Stimulated activated naive CD8-positive, alpha-beta T cell treated with anti-CD3 and anti-CD28 coated beads, Interleukin-15, Interleukin-2, amounts not matched to agents 100 ng/mL and 50 ng/mL, for 24 hours (primary cell): Measurements from ENCODE around the gene CPXM2.

Experiments
- H3K27ac Mint-ChIP-seq: one replicate; pipeline ENCODE4 v1.8.0; 2021; ENCODE audit warnings: mild to moderate bottlenecking, mixed read lengths
- H3K27me3 Mint-ChIP-seq: one replicate; pipeline ENCODE4 v1.8.0; 2021; ENCODE audit warnings: mixed read lengths
- H3K36me3 Mint-ChIP-seq: one replicate; pipeline ENCODE4 v1.8.0; 2021; ENCODE audit warnings: low read depth, mixed read lengths
- H3K4me1 Mint-ChIP-seq: one replicate; pipeline ENCODE4 v1.8.0; 2021; ENCODE audit warnings: low read depth, mixed read lengths
- H3K4me3 Mint-ChIP-seq: one replicate; pipeline ENCODE4 v1.8.0; 2021; ENCODE audit warnings: mild to moderate bottlenecking, mixed read lengths
- H3K9me3 Mint-ChIP-seq: one replicate; pipeline ENCODE4 v1.8.0; 2021; ENCODE audit warnings: mixed read lengths

The CPXM2 gene

DNA sequence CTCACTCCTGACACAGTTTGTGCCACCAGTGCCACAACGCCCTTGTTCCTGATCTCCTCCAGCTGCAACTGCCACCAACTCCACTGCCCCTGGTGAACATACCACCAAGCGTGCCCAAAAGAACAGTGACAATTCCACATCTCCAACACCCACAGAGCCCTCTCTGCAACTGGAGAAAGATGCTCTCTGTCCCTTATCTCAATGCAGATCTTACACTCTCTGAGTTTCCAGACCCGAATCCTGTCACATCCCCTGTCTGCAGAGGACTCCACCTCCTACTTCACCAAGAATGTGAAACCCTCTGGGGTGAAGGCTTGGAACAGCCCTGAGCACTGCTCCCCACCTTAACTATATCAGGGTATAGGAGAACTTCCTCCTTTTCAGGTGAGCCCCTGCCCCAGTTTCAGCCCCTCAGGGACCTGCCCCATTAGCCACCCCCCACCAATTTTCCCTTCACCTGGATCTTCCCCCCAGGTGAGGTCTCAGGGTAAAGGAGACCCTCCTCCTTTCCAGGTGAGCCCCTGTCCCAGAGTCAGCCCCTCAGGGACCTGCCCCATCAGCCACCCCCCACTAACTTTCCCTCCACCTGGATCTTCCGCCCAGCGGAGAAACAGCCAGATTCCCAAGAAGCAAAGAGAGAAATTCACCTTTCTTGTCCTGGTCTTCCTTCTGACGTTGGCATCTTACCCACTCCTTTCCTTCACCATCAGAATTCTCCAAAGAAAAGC is 55.0 kb downstream of the CPXM2 start:
- Mint-ChIP-seq H3K4me3 (no peak overlapping the region), H3K36me3 (no peaks in the 10 kb centered on the region), H3K4me1 (no peaks in the 10 kb centered on the region), H3K9me3 (no peaks in the 10 kb centered on the region), H3K27me3 (peaks cover 10% of the 10 kb centered on the region), H3K27ac (no peak overlapping the region)

DNA sequence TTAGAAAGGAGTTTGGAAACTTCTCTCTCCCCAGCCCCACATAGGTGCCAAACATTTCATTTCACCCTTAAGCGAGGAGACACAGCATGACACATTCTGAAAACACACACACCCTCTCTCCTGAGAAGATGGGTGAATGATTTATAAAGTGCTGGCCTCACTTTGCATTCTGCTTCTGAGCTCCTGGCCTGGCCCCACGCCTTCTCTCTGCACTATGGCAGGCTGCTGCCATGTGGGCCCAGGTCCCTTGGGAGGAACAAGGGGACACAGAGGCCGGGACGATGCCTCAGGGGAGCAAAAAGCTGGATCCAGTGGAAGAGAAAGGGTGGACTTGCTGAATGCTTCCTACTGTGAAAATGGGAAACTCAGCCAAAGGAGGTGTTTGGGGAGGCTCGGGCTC is 56.0 kb downstream of the CPXM2 start:
- H3K9me3 Mint-ChIP-seq = no peaks in the 10 kb centered on the region
- no peak overlapping the region for H3K4me3 Mint-ChIP-seq
- H3K36me3 Mint-ChIP-seq = no peaks in the 10 kb centered on the region
- H3K27me3 Mint-ChIP-seq = peaks cover 13% of the 10 kb centered on the region
- no peak overlapping the region for H3K27ac Mint-ChIP-seq
- H3K4me1 Mint-ChIP-seq = no peaks in the 10 kb centered on the region

DNA sequence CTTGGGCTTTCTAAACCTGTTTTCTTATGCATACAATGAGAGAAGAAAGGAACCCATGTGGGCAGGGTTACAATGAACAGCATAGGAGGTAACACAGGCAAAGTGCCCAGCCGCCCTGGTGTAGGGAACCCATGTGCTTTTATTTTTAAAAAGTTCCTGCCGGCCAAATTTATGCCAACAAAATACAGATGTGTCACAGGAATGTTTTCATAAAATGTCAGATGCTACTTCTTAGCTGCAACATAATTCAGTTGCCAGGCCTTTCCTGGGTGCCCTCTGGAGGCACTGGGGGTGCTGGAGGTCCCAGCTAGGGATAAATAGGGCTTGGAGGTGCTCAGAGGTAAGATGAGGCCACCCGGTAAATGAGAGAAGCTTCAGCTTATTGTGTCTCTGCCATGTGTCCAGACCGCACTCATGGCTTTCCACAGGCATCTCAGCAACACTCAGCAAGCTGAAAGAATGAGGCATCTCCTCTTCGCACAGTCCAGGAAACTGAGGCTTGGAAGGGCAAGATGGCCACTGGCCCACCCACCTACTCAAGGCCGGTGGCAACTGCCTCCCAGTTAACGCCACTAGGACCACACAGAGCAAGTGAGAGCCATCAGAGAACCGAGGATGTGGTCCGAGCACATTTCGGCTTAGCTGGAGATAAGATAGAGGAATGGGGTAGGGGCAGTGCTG is 58.3 kb downstream of the CPXM2 start:
- H3K36me3 Mint-ChIP-seq = no peaks in the 10 kb centered on the region
- H3K4me3 Mint-ChIP-seq = no peak overlapping the region
- no peak overlapping the region for H3K27ac Mint-ChIP-seq
- no peaks in the 10 kb centered on the region for H3K4me1 Mint-ChIP-seq
- H3K9me3 Mint-ChIP-seq = no peaks in the 10 kb centered on the region
- H3K27me3 Mint-ChIP-seq = peaks cover 13% of the 10 kb centered on the region

DNA sequence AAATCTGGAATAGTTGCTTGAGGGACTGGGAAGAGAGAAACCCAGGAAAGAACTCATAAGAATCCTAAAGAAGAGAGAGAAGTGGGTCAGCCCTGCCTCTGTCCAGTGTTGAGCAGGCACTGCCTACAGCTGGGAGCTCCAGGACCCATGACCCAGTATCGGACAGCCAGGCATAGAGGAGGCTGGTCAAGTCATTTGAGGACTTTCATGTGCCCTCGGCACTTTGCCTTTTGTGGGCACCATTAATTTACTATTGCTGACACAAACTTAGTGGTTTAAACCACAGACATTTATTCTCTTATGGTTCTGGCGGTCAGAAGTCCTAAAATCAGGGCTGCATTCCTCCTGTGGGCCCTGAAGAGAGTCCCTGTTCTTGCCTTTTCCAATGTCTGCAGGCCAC is 60.3 kb downstream of the CPXM2 start:
- Mint-ChIP-seq H3K36me3 (no peaks in the 10 kb centered on the region), H3K4me1 (no peaks in the 10 kb centered on the region), H3K9me3 (no peaks in the 10 kb centered on the region), H3K27ac (no peak overlapping the region), H3K27me3 (peaks cover 7% of the 10 kb centered on the region), H3K4me3 (no peak overlapping the region)

DNA sequence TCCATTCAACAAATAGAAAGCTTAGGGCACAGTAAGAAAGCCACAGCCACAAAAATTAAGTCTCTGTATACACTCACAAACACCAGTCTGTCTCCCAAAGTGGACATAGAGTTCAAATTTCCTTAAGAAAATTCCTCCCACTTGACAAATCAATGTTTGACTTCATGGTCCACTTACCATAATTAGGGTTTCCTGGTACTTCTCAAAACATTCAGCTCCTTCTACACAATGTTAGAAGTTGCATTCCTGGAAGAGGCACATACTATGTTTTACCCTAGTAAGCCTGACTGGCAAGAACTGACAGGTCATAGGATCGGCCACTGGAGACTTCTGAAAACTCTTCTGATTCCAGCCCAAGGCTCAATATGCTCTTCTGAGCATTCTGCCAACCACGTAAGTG is 70.5 kb downstream of the CPXM2 start:
- peaks cover 9% of the 10 kb centered on the region for H3K9me3 Mint-ChIP-seq
- peaks cover 8% of the 10 kb centered on the region for H3K27me3 Mint-ChIP-seq
- no peaks in the 10 kb centered on the region for H3K4me1 Mint-ChIP-seq
- H3K4me3 Mint-ChIP-seq = no peak overlapping the region
- H3K27ac Mint-ChIP-seq = no peak overlapping the region
- H3K36me3 Mint-ChIP-seq = no peaks in the 10 kb centered on the region

DNA sequence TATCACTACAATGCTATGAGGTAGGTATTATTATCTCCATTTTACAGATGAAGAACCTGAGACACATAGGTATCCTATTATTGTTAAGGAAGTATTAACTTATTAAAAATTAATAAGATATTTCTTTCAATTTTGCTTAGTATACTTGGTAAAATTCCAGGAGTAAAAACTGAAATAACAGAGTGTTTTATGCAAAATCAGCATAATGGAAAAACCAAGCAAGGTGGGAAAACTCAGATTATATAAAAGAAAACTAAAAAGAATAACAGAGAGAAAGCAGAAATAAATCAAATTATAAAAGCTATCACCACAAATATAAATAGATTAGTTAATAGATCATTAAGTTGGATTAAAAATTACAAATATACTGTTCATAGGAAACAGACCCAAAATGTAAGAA is 82.0 kb downstream of the CPXM2 start:
- Mint-ChIP-seq H3K36me3 (no peaks in the 10 kb centered on the region), H3K4me3 (no peak overlapping the region), H3K27ac (no peak overlapping the region), H3K9me3 (no peaks in the 10 kb centered on the region), H3K4me1 (peaks cover 3% of the 10 kb centered on the region), H3K27me3 (peaks cover 33% of the 10 kb centered on the region)

DNA sequence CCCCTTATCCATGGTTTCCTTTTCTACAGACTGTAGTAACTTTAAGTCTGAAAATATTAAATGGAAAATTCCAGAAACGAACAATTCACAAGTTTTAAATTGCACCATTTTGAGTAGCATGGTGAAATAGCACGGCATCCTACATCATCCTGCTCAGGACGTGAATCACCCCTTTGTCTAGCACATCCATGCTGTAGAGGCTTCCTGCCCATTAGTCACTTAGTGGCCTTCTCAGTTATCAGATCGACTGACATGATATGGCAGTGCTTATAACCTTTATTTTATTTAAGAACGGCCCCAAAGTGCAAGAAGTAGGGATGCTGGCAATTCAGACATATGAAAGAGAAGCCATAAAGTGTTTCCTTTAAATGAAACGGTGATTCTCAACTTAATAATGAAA is 82.7 kb downstream of the CPXM2 start:
- H3K27ac Mint-ChIP-seq = no peak overlapping the region
- no peaks in the 10 kb centered on the region for H3K36me3 Mint-ChIP-seq
- H3K4me3 Mint-ChIP-seq = no peak overlapping the region
- H3K9me3 Mint-ChIP-seq = no peaks in the 10 kb centered on the region
- peaks cover 33% of the 10 kb centered on the region for H3K27me3 Mint-ChIP-seq
- H3K4me1 Mint-ChIP-seq = peaks cover 3% of the 10 kb centered on the region

DNA sequence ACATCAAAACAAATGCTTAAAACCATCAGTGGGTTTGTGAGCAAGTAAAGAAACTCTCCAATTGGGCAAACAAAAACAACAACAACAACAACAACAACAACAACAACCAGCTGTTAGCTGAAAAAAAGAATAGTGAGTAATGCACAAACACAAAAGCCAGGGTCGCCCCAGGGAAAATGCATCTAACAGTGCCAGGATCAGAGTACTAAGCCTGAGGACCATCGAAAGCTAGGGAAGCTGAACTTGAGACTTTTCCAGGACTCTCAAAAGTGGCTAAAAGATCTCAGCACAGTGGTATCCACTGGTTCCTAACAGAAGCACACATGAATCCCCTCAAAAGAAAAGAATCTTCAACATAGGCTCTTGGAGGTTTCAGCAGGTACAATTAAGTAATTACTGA is 83.3 kb downstream of the CPXM2 start:
- Mint-ChIP-seq H3K36me3 (no peaks in the 10 kb centered on the region), H3K9me3 (no peaks in the 10 kb centered on the region), H3K4me1 (peaks cover 3% of the 10 kb centered on the region), H3K27me3 (peaks cover 33% of the 10 kb centered on the region), H3K27ac (no peak overlapping the region), H3K4me3 (no peak overlapping the region)

DNA sequence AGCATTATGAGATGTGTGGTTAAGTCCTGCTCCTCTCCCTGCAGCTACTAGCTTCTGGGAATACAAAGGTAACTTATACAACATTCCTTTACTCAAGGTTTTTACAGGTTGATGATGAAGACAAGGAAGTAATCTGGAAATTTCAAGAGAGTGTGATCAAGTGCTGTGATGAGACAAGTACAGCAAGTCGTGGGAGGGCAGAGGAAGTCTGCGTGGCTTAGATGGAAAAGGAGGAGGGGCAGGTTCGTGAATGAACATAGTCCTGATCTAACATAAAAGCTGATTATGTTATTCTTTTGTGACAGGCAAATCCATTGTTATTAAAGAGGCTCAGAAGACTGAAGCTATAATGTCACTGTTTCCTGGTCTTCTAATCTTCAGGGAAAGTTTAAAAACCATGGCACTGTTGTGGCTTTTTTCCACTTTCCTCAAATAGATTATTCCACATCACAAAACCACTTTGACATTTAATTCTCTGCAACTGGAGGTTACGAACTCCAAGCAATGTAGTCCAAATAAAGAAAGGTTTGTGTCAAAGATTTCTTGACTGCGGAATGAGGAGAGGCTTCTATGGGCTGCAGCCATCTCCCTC is 84.1 kb downstream of the CPXM2 start:
- Mint-ChIP-seq H3K27ac (no peak overlapping the region), H3K36me3 (no peaks in the 10 kb centered on the region), H3K4me1 (peaks cover 3% of the 10 kb centered on the region), H3K9me3 (no peaks in the 10 kb centered on the region), H3K4me3 (no peak overlapping the region), H3K27me3 (peaks cover 33% of the 10 kb centered on the region)

DNA sequence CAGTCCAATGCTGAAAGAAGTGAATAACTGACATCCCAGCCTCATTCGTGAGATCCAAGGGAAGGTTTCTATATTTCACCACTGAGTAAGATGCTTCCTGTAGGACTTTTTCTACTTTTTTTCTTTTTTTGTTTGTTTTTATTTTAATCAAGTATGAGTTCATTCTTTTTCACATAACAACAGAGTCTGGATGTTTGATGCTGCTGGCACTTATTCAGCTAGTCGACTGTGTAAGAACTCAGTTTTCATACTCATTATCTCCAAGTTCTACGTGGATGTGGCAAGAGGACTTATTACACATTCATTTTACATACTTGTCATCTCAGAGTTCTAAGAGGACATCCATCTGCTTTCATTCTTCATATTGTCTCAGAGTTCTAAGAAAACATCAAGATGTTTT is 86.9 kb downstream of the CPXM2 start:
- Mint-ChIP-seq H3K9me3 (no peaks in the 10 kb centered on the region), H3K4me1 (peaks cover 3% of the 10 kb centered on the region), H3K4me3 (no peak overlapping the region), H3K27ac (no peak overlapping the region), H3K36me3 (no peaks in the 10 kb centered on the region), H3K27me3 (peaks cover 34% of the 10 kb centered on the region)

DNA sequence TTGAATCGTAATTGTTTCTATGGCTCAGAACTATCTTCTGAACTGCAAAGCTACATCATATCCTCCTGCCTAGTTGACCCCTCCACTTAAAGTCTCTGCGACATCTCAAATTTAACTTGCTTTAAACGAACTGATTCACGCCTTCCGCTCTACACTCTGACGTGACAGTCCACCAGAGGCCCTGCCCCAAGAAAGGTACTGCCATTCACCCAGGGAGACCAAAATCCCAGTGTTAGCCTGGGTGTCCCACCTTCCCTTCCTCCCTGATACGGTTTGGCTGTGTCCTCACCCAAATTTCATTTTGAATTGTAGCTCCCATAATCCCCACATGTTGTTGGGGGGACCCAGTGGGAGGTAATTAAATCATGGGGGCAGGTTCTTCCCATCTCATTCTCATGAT is 90.8 kb downstream of the CPXM2 start:
- H3K4me3 Mint-ChIP-seq = no peak overlapping the region
- H3K4me1 Mint-ChIP-seq = no peaks in the 10 kb centered on the region
- no peaks in the 10 kb centered on the region for H3K9me3 Mint-ChIP-seq
- H3K27me3 Mint-ChIP-seq = peaks cover 17% of the 10 kb centered on the region
- H3K36me3 Mint-ChIP-seq = no peaks in the 10 kb centered on the region
- no peak overlapping the region for H3K27ac Mint-ChIP-seq

DNA sequence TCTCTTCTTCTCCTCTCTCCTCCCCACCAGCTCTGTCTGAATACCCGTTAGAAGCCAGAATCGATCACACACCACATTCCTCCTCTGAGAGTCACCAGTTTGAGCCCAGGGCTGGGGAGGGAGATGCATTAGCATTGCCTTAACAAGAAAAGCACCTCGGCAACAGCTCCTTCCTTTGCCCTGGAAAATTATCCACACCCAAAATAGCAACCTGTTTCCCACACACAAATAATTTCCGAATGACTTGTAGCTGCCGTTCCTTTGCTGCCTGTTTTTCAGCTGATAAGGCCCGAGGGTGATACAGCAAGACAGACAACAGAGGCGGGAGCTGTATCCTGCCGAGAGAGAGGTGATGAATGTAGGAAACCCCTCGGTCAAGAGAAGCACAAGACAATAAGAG is 91.3 kb downstream of the CPXM2 start:
- H3K9me3 Mint-ChIP-seq = no peaks in the 10 kb centered on the region
- no peaks in the 10 kb centered on the region for H3K4me1 Mint-ChIP-seq
- no peaks in the 10 kb centered on the region for H3K36me3 Mint-ChIP-seq
- H3K4me3 Mint-ChIP-seq = no peak overlapping the region
- H3K27me3 Mint-ChIP-seq = peaks cover 15% of the 10 kb centered on the region
- no peak overlapping the region for H3K27ac Mint-ChIP-seq

DNA sequence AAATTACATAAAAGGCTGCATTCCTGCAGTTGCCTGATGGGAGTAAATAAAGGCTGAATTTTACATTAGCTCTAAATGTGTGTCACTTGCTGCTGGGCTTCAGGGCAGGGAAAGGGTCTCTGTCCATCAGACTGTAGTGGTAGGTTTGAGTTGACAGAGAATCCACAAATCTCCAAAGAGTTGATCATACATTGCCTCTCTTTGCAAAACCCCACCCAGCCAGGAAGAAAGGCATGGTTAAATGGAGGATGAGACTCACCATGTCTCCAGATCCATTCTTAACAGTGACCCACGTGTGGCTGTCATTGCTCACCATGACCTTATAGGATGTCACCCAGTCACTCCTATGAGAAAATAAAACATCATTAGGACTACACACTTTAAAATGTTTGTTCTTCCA is 92.8 kb downstream of the CPXM2 start:
- Mint-ChIP-seq H3K9me3 (no peaks in the 10 kb centered on the region), H3K27ac (no peak overlapping the region), H3K4me3 (no peak overlapping the region), H3K27me3 (peaks cover 9% of the 10 kb centered on the region), H3K4me1 (no peaks in the 10 kb centered on the region), H3K36me3 (no peaks in the 10 kb centered on the region)

DNA sequence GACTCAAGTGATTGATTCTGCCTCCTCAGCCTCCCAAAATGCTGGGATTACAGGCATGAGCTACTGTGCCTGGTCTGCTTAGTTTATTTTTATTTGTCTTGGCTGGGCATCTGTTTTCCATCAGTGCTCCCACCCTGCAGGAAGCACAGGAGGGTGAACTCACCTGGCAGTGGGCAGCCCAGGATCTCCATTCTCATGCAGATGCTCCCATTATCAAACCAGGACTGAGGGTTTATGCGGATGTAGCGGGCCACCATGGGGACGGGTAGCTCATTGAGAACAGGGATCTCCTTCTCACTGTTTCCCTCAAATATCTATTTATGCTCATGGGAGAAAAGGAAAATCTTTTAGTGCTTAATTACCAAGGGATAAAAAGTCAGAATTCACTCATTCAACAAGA is 93.8 kb downstream of the CPXM2 start:
- Mint-ChIP-seq H3K4me3 (no peak overlapping the region), H3K36me3 (no peaks in the 10 kb centered on the region), H3K9me3 (no peaks in the 10 kb centered on the region), H3K27me3 (peaks cover 9% of the 10 kb centered on the region), H3K27ac (no peak overlapping the region), H3K4me1 (no peaks in the 10 kb centered on the region)

DNA sequence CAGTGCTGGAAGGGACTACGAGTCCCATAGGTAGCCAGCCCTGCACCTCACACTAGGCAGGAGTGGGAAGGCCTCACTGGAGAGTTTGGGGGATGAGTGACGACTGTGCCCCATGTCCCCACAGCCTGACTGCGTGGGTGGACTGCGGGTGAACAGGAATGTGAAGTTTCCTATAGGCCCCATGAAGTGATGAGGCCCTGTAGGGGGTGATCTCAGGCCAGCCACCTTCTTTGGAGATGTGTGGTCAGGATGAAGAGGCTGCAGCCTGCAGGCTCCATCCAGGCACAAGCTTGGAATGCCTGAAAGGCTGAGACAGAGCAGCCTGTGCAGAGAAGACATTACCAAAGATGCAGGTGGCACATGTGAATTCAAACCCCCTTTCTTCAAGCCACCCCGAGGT is 94.9 kb downstream of the CPXM2 start:
- Mint-ChIP-seq H3K4me3 (no peak overlapping the region), H3K27ac (no peak overlapping the region), H3K4me1 (no peaks in the 10 kb centered on the region), H3K27me3 (peaks cover 18% of the 10 kb centered on the region), H3K9me3 (no peaks in the 10 kb centered on the region), H3K36me3 (no peaks in the 10 kb centered on the region)
